ENCODE results near the gene CASS4.

The CASS4 gene

GRCh38 chr20:56438284-56438683 is 26.2 kb downstream of the CASS4 start:
- no peak overlapping the region for H3K4me3 ChIP-seq (ENCODE audit: control insufficient read depth, low read depth, low read length)

DNA sequence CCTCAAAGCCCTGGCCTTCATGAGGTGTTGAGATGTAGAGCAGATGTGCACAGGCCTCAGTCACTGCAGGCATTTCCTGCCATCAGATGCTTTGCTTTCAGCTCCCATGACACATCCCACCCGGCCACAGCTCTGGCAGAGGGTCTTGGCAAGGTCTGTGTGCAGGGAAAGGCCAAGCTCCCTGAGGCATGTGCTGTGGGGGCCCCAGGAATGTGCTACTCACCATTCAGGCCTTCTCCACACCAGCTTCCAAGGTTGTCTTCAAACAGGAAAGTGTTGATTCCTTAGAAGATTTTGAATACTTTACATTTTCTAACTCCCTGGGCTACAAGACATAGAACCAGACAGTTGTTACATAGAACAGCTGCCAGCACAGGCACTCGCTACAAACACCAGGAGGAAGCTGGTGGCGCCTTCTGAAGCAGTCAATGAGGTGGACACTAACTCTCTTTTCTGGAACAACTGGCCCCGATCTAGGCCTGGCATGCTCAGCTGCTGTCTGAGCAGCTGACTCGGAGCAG is 27.8 kb downstream of the CASS4 start:
- DNase-seq (ENCODE audit: low read depth) = peak; percentile 95
- TF ChIP-seq, protein P1, sequence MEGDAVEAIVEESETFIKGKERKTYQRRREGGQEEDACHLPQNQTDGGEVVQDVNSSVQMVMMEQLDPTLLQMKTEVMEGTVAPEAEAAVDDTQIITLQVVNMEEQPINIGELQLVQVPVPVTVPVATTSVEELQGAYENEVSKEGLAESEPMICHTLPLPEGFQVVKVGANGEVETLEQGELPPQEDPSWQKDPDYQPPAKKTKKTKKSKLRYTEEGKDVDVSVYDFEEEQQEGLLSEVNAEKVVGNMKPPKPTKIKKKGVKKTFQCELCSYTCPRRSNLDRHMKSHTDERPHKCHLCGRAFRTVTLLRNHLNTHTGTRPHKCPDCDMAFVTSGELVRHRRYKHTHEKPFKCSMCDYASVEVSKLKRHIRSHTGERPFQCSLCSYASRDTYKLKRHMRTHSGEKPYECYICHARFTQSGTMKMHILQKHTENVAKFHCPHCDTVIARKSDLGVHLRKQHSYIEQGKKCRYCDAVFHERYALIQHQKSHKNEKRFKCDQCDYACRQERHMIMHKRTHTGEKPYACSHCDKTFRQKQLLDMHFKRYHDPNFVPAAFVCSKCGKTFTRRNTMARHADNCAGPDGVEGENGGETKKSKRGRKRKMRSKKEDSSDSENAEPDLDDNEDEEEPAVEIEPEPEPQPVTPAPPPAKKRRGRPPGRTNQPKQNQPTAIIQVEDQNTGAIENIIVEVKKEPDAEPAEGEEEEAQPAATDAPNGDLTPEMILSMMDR (IDR thresholded peaks at IDR 0.05; ENCODE audit: control insufficient read depth, insufficient read depth, low read depth, low read length, missing control alignments) = no peak
- H3K4me3 ChIP-seq (ENCODE audit: control insufficient read depth, low read depth, low read length) = no peak overlapping the region

More at GRCh38 chr20:56438284-56438683, 26.2 kb downstream of the CASS4 start:
- DNase-seq (ENCODE audit: low read depth) = no peak
- TF ChIP-seq, protein P1 (IDR thresholded peaks at IDR 0.05; ENCODE audit: control insufficient read depth, insufficient read depth, low read depth, low read length, missing control alignments) = no peak

DNA sequence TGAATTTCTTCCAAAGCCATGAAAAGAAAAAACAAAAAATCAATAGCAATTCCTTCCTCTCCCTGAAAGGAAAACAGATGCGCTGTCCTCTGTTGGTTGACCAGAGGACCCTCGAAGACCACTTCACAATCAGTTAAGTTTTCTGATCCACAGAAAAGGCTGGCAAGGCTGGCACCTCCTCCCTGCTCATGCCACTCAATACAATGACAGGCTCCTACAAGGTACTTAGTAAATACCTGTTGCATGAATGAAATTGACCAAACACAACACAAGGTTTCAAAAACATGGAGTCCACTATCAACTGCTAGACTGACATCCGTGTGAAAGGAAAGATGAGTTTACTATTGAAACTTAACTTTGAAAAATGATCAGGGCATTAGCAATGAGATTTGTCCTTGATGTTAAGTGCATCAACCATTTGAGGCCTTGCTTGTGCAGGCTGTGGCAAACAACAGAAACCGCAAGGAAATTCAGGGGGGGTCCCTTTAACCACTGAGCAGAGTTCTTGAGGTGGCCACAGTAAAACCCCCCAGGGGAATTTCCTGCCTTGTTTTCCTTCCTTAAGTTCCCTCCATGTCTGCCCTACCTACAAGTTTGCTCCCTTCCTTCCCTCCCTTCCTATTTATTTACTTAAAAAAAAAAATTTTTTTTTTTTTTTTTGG is 28.4 kb downstream of the CASS4 start:
- TF ChIP-seq, protein P1 (IDR thresholded peaks at IDR 0.05; ENCODE audit: control insufficient read depth, insufficient read depth, low read depth, low read length, missing control alignments) = no peak
- H3K4me3 ChIP-seq (ENCODE audit: control insufficient read depth, low read depth, low read length) = no peak overlapping the region
- DNase-seq (ENCODE audit: low read depth) = no peak

DNA sequence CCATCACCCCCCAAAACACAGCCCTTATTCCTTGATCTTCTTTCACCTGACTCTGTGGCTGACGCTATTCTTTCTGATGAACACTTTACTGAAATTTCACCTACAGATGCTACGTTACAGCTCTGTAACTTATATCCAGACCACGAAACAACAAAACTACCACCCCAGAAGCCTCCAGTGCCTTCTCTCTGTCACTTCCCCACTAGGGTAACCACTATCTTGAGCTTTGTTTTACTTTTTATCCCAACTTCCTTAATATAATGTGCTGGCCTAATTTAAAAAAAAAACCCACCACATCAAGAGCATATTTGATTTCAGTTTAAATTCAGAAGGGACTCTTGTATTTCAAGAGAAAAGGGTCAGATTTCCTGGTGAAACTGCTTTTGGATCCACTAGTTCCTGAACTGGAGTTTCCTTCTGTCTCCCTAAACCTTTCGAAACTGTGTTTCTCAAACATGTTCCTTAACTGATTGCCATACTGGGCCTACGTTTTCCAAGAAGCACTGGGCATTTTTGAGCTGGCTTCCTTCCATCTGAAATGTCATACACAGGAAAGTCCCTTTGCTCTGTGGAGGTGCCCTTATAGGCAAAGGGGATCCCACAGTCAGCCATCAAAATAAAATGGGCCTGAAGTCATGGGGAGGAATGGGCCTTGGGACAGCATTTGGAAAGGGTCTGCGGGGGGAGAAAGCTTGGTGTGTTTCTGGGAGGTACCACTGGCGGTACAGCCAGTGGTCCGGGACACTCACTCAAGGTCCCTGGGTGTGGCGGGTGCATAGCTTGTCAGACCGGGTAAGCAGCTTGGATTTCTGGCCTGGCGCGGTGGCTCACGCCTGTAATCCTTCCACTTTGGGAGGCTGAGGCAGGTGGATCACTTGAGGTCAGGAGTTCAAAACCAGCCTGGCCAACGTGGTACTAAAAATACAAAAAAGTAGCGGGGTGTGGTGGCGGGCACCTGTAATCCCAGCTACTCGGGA is 30.6 kb downstream of the CASS4 start:
- no peak for DNase-seq (ENCODE audit: low read depth)
- TF ChIP-seq, protein P1 (IDR thresholded peaks at IDR 0.05; ENCODE audit: control insufficient read depth, insufficient read depth, low read depth, low read length, missing control alignments) = no peak
- H3K4me3 ChIP-seq (ENCODE audit: control insufficient read depth, low read depth, low read length) = no peak overlapping the region

DNA sequence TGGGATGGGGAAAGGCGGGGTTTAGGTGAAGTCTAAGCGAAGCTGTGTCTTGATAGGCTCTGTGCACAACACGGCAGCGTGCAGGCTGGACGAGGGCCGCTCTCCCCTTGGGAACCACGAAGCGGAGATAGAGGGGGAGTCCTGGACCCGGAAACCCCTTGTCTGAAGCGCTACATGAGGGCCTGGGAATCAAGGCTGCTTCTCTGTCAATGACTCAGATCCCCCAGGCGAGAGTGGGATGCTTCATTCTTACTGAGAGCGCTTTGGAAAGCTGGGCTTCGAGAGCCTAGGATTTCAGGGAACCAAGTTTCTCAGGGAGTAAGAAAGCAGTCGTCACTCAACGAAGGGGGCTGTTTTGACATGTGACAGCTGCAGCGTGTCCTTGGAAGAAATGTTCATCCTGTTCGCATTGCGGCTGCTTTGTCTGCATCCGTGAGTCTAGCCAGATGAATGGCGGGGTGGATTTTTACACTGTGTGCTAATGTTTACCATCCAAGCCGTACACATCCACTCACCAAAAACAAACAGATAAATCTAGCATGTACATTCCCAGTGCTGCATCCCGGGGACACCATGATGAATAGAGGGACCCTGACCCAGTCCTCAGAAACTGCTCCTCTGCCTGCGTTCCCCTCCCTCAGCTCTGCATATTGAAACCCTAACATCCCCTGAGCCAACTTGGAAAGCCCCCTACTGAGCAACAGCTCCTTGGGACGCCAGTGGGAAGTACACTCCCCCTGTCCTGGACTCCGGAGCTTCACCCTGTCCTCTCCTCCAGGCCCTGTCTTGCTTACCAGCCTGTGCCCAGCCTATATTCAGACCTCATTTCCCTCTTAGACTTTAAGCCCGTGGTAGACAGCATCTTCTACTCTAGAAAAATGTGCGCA is 31.8 kb downstream of the CASS4 start:
- no peak overlapping the region for H3K4me3 ChIP-seq (ENCODE audit: control insufficient read depth, low read depth, low read length)
- TF ChIP-seq, protein P1 (IDR thresholded peaks at IDR 0.05; ENCODE audit: control insufficient read depth, insufficient read depth, low read depth, low read length, missing control alignments) = no peak
- no peak for DNase-seq (ENCODE audit: low read depth)

DNA sequence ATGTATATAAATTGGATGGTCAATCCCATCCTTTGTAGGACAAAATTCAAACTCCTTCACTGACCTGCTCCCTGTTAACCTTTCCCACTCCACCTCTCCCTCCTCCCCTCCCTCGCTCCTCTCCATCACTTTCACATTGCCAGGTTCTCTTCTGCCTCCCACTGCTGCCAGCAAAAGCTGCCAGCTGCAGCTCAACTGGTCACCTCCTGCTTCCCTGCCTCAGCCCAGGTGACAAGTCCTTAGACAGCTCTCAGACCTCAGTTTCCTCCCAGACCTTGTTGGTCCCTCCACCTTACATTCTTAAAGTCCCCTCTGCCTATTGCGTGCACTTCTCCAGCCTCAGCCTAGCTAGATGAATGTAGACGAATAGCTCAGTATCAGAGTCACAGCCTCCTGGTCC is 33.1 kb downstream of the CASS4 start:
- TF ChIP-seq, protein P1 (IDR thresholded peaks at IDR 0.05; ENCODE audit: control insufficient read depth, insufficient read depth, low read depth, low read length, missing control alignments) = no peak
- no peak overlapping the region for H3K4me3 ChIP-seq (ENCODE audit: control insufficient read depth, low read depth, low read length)
- DNase-seq (ENCODE audit: low read depth) = no peak

Data from AG09309 (cell line).